Measurements from ENCODE around the gene NCAN. TPM values are rescaled to one million over a fixed set of nuclear protein-coding genes. Genes with fewer than 3 reads are reported as not detected.

NCAN gene
- polyA plus RNA-seq, 1 donor (not counting 4 experiments of a cell fraction or from before 2014, with no cell fraction given): not detected

- TF ChIP-seq EZH2 (IDR thresholded peaks at IDR 0.05; ENCODE audit: low read length) (no peak), CTCF (optimal IDR thresholded peaks at IDR 0.05 in 1 of 3, IDR thresholded peaks at IDR 0.05 in 1 of 3, conservative IDR thresholded peaks at IDR 0.05 in 1 of 3; ENCODE audit: extremely low read depth in 1 of 3, insufficient read depth in 2 of 3, low read length in 3 of 3) (no peak)
- no peak overlapping the region for H3K4me2 ChIP-seq (ENCODE audit: control insufficient read depth, extremely low read depth, insufficient read depth, low read depth, low read length)
- H3K27me3 ChIP-seq (ENCODE audit: control insufficient read depth, extremely low read depth, insufficient read depth, low read length): peaks cover 44% of the 10 kb centered on the region
- H3K79me2 ChIP-seq (ENCODE audit: control insufficient read depth, insufficient read depth, low read length): no peaks in the 10 kb centered on the region
- no peak overlapping the region for H3K9ac ChIP-seq (ENCODE audit: control insufficient read depth, extremely low read depth, insufficient read depth, low read length)
- DNase-seq (ENCODE audit: low read depth, low spot score): no peak
- no peak overlapping the region for H2AFZ ChIP-seq (ENCODE audit: control insufficient read depth, low read length)
- no peak overlapping the region for H3K4me3 ChIP-seq (ENCODE audit: control insufficient read depth in 2 of 3, extremely low read depth in 1 of 3, insufficient read depth in 2 of 3, low read depth in 1 of 3, low read length in 3 of 3)
- dilution Hi-C loops (cut with MboI; ENCODE audit: extremely low pct_ligation_motif_present, low sequenced_read_pairs): no loop called here
- FAIRE-seq: no peak
- H3K9me3 ChIP-seq (ENCODE audit: control insufficient read depth, low read depth, low read length): no peaks in the 10 kb centered on the region
- no peak overlapping the region for H3K27ac ChIP-seq (ENCODE audit: control insufficient read depth, insufficient read depth, low read length)
- no peaks in the 10 kb centered on the region for H4K20me1 ChIP-seq (ENCODE audit: control insufficient read depth, extremely low read depth, insufficient read depth, low read length)
- H3K4me1 ChIP-seq (ENCODE audit: control insufficient read depth, extremely low read depth, insufficient read depth, low read length): no peaks in the 10 kb centered on the region
- H3K9me1 ChIP-seq (ENCODE audit: control insufficient read depth, extremely low read depth, insufficient read depth, low read length): no peaks in the 10 kb centered on the region
- H3K36me3 ChIP-seq (ENCODE audit: control insufficient read depth in 2 of 2, extremely low read depth in 1 of 2, insufficient read depth in 2 of 2, low read length in 2 of 2): no peaks in the 10 kb centered on the region
Observed at GRCh38 chr19:19259741-19260140, 48.0 kb downstream of the NCAN start.

- Histone ChIP-seq H2AFZ (ENCODE audit: control insufficient read depth, low read length) (no peak overlapping the region), H3K79me2 (ENCODE audit: control insufficient read depth, insufficient read depth, low read length) (no peaks in the 10 kb centered on the region), H3K4me1 (ENCODE audit: control insufficient read depth, extremely low read depth, insufficient read depth, low read length) (no peaks in the 10 kb centered on the region), H3K36me3 (ENCODE audit: control insufficient read depth in 2 of 2, extremely low read depth in 1 of 2, insufficient read depth in 2 of 2, low read length in 2 of 2) (no peaks in the 10 kb centered on the region), H4K20me1 (ENCODE audit: control insufficient read depth, extremely low read depth, insufficient read depth, low read length) (no peaks in the 10 kb centered on the region), H3K27ac (ENCODE audit: control insufficient read depth, insufficient read depth, low read length) (no peak overlapping the region), H3K9ac (ENCODE audit: control insufficient read depth, extremely low read depth, insufficient read depth, low read length) (no peak overlapping the region), H3K27me3 (ENCODE audit: control insufficient read depth, extremely low read depth, insufficient read depth, low read length) (peaks cover 43% of the 10 kb centered on the region), H3K4me2 (ENCODE audit: control insufficient read depth, extremely low read depth, insufficient read depth, low read depth, low read length) (no peak overlapping the region), H3K9me1 (ENCODE audit: control insufficient read depth, extremely low read depth, insufficient read depth, low read length) (no peaks in the 10 kb centered on the region), H3K9me3 (ENCODE audit: control insufficient read depth, low read depth, low read length) (no peaks in the 10 kb centered on the region), H3K4me3 (ENCODE audit: control insufficient read depth in 2 of 3, extremely low read depth in 1 of 3, insufficient read depth in 2 of 3, low read depth in 1 of 3, low read length in 3 of 3) (no peak overlapping the region)
- DNase-seq (ENCODE audit: low read depth, low spot score) (no peak), FAIRE-seq (no peak)
- dilution Hi-C loops (cut with MboI; ENCODE audit: extremely low pct_ligation_motif_present, low sequenced_read_pairs): no loop called here
- TF ChIP-seq CTCF (optimal IDR thresholded peaks at IDR 0.05 in 1 of 3, IDR thresholded peaks at IDR 0.05 in 1 of 3, conservative IDR thresholded peaks at IDR 0.05 in 1 of 3; ENCODE audit: extremely low read depth in 1 of 3, insufficient read depth in 2 of 3, low read length in 3 of 3): no peak
- no peak for TF ChIP-seq EZH2 (IDR thresholded peaks at IDR 0.05; ENCODE audit: low read length)
Observed at GRCh38 chr19:19260417-19261214, 48.9 kb downstream of the NCAN start.

Measured in keratinocyte (primary cell).